GM12801 (cell line): ENCODE data around the gene MPRIP.

Experiments
- CTCF ChIP-seq: IDR thresholded peaks from one replicate; pipeline ENCODE4 v1.5.1; 2011; ENCODE audit warnings: control low read depth; ENCODE audit not compliant: insufficient read length; ENCODE audit errors: extremely low read depth

The MPRIP gene

GRCh38 chr17:17041018-17041521 is 1.2 kb upstream of the MPRIP start:
- no peak for TF ChIP-seq CTCF

- TF ChIP-seq CTCF, result no peak
Observed at GRCh38 chr17:17041571-17042383, 480 bp upstream of the MPRIP start.

DNA sequence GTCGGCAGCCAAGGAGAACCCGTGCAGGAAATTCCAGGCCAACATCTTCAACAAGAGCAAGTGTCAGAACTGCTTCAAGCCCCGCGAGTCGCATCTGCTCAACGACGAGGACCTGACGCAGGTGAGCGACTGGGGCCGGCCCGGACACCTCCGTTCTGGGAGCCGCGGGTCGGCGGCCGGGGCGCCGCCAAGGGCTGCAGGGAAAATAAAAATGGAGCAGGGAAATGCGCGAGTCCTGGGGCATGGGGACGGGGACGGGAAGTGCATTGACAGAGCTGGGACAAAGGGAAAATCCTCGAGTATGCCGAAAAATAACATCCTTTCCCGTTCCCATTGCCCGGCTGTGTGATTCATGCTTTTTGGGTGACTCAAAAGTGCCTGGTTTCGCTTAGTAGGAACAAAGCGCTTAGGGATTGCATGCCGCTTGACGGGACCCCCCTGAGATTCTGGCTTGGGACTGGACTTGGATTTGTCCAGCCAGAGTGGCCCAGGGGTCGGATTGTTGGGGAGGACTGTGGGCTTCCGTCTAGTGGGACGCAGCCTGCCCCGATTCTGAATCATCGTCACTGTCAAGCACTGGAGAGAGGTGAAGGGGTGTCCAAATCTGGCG is 699 bp downstream of the MPRIP start:
- no peak for TF ChIP-seq CTCF

DNA sequence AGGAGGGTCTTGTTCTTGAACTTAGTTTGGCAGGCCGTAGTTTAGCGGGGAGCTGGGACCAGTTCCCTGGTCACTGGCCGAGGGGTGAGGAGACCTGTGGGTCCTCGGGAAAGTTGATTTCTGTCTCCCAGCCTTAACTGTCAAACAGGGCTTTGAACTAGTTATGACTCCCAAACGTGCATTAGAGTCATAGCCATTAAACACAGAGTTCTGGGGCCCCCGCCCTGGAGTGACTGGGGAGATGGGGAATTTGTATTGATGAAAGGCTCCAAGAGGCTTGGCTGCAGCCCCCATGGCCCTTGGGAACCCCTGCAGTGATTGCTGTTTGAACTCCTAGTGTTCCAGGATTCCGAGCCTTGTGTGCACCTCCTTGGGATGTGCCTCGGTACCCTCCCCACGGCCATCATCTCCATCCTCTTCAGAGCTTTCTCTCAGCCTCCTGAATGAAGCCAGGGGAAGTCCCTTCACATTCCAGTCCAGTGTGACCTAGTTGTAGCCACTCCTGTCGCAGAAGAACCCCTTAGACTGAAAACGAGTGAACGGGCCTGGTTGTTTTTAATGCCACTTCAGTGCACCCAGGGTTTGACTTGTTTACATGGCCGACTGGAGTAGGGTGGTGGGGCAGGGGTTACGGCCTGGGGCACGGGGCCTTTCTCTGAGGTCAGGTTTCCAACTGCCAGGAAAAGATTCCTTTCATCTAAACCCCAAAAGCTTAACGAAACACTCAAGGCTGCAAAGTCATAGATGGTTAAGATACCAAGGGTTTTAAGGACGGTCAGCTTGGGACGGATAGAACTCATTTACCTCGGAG is 1.4 kb downstream of the MPRIP start:
- no peak for TF ChIP-seq CTCF

- no peak for TF ChIP-seq CTCF
Observed at GRCh38 chr17:17044846-17045561, 2.7 kb downstream of the MPRIP start.

GRCh38 chr17:17048106-17048505 is 5.8 kb downstream of the MPRIP start:
- no peak for TF ChIP-seq CTCF
